GM21360 (cell line): ENCODE results near the gene ABCD1.
"Not testable (repeated sequence)": the region's sequence is repeated elsewhere in the genome, so short reads cannot be mapped to it uniquely, and the experiment has no call there.

Source experiments
- ATAC-seq: cut with Tn5 transposase; IDR thresholded peaks from one replicate; pipeline ENCODE4 v1.9.1; 2021; ENCODE audit warnings: mild to moderate bottlenecking, moderate library complexity; ENCODE audit not compliant: unreplicated experiment

The ABCD1 gene

GRCh38 chrX:153706799-153707198, 17.9 kb upstream of the ABCD1 start:
- no peak for ATAC-seq

DNA sequence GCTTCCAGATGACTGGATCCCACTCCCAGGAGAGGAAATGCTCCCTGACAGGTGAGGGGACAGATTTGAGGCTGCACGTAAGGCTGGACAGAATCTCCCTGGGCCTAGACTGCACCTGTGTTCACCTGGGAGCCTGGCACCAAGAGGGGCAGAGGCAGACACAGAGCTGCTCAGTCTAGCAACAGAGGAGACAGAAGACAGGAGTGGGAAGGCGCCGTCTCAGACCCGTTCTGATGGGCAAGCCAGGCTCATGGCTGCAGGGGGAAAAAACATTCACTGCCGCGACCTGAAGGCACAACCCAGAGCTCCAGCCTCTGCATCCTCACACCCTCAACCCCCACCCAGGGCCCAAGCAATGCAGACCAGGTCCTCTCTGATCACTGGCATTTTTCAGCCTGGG, 17.2 kb upstream of the ABCD1 start:
- no peak for ATAC-seq

GRCh38 chrX:153708415-153708814, 16.2 kb upstream of the ABCD1 start:
- no peak for ATAC-seq

DNA sequence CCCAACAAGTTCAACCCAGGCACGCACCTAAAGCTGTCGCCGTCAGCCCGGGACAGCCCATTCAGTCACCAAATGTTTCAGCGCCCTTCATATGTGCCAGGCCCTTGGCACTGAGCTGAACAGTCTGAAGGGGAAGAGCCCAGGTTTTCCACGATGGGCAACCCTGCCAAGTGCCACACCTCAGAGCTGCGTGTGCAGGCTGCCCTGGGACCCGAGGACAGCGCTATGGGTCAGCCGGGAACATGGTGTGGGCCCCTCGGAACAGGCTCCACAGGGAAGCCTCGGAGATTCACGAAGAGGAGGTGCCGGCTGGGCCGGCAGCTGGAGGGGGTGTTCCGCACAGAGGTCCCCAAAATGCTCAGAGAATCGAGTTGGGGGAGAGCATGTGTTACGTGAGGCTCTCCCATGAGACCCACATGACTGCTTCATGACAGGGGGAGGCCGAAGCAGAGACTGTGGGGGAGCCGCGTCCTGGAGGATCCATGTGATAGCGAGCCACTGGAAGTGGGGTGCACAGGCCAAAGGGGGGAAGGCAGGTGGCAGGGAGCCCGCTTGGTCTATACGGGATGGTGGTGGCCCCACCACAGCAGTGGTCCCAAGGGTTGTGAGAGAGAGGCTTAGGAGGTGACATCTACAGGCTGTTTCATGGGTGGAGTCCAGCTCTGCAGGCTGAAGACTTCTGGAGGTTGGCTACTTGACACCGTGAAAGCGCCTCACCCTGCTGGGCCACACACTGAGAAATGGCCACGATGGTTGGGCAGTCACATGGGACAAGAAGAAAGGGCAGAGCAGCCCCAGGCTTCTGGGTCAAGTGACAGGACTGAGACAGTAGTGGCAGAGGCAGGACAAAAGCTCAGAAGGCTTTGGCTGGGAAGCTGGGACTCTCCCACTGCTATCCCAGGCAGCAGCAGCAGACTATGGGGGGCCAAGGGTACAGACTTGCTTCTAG, 14.7 kb upstream of the ABCD1 start:
- ATAC-seq = no peak

DNA sequence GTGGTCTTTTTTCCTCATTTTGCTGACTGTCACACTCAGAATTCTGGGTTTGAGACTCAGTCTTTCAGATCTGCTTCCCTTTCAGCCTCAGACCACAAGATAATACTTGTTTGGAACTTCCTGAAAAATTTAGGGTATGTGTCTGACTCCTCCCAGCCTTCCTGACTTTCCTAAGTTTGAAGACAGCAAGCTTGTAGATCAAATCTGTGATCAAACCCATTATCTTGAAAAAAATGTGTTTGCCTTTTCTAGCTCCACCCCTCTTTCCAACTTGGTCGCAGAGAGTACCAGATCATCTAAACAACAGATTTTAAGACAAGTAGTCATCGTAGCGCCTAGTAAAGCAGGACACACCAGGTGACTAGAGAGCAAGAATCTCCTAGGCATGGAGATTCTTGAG, 10.4 kb upstream of the ABCD1 start:
- ATAC-seq = no peak

GRCh38 chrX:153717445-153717844, 7.2 kb upstream of the ABCD1 start:
- ATAC-seq = no peak

- no peak for ATAC-seq
Observed at GRCh38 chrX:153719238-153719637, 5.4 kb upstream of the ABCD1 start.

DNA sequence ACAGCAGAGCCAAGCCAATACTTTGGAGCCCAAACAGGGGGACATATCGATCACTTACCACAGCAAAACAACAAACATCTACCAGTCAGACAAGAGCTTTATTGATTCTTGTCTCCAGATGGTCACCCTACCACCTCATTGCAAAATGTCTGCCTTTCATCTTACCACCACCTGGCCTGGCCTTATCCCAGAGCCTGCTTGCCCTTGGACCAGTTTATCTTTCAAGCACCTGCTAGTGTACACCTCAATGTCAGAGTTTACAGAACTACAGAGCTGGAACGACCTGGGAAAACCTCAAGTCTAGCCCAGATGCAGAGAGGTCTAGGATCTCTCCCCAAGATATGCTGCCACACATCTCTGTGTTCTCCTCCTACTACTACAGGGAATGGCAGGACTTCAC, 5.0 kb upstream of the ABCD1 start:
- ATAC-seq = no peak

- ATAC-seq = no peak
Observed at GRCh38 chrX:153722704-153723350, 1.8 kb upstream of the ABCD1 start.

GRCh38 chrX:153723351-153724251, 1.1 kb upstream of the ABCD1 start:
- ATAC-seq = peak; percentile 23

DNA sequence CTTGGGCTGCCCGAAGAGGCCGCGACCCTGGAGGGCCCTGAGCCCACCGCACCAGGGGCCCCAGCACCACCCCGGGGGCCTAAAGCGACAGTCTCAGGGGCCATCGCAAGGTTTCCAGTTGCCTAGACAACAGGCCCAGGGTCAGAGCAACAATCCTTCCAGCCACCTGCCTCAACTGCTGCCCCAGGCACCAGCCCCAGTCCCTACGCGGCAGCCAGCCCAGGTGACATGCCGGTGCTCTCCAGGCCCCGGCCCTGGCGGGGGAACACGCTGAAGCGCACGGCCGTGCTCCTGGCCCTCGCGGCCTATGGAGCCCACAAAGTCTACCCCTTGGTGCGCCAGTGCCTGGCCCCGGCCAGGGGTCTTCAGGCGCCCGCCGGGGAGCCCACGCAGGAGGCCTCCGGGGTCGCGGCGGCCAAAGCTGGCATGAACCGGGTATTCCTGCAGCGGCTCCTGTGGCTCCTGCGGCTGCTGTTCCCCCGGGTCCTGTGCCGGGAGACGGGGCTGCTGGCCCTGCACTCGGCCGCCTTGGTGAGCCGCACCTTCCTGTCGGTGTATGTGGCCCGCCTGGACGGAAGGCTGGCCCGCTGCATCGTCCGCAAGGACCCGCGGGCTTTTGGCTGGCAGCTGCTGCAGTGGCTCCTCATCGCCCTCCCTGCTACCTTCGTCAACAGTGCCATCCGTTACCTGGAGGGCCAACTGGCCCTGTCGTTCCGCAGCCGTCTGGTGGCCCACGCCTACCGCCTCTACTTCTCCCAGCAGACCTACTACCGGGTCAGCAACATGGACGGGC, 579 bp downstream of the ABCD1 start:
- peak; percentile 0 for ATAC-seq

DNA sequence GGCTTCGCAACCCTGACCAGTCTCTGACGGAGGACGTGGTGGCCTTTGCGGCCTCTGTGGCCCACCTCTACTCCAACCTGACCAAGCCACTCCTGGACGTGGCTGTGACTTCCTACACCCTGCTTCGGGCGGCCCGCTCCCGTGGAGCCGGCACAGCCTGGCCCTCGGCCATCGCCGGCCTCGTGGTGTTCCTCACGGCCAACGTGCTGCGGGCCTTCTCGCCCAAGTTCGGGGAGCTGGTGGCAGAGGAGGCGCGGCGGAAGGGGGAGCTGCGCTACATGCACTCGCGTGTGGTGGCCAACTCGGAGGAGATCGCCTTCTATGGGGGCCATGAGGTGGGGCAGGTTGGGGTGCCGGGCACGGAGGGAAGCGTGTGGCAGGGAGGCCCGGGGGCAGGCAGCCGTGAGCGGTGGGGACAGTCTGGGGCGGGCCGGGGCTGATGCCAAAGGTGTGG, 1.2 kb downstream of the ABCD1 start:
- no peak for ATAC-seq

- ATAC-seq = peak; percentile 34
Observed at GRCh38 chrX:153726286-153727122, 1.8 kb downstream of the ABCD1 start.

DNA sequence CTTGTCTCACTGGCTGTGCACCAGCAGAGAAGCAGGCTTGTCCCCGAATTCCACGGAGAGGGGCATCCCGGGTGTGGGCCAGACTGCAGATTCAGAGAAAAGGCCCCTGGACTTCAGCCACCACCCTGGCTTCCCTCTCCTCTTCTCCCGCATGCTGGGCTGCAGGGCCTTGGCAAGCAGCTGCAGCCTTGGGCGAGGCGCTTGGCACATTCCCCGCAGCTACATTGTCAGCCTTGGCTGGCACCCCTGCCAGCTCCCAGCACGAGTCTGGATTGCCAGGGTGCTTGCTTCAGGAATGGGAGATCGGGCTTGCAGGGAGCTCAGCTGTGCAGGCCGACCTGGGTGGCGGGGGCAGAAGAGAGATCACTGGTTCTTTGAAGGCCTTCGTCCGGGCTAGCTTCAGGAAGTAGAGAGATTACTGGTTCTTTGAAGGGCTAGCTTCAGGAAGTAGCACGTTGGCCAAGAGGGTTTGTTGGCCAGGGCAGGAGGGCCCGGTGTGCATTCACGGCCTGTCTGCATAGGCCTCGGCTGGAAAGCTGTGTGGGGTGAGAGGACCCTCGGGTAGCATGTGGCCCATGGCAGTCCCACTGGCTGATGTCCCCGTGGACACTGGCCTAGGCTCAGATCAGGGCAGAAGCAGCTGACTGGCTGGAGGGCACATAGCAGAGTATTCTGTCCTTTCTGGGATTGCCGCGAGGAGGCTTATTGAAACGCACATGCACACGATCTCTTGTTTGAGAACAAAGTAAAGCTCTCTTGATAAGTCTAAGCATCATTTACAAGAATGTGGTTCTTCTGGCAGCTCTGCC, 2.7 kb downstream of the ABCD1 start:
- no peak for ATAC-seq

DNA sequence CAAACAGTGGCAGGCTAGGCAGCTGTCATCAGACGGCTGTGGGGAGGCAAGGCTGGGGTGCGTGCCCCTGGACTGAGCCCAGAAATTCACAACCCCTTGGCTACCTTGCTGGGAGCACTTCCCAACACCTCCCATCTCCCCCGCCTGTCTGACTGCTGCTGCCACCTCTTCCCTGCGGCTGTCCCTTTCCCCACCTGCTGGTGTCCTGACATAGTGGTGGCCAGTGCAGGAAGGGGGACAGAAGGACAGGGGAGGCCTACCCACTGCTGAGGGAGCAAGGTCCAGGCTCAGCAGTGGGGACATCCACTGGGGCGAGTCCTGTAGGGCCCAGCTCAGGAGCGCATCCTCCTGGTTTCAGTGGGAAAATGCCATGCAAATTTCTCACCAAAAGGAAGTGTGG, 3.4 kb downstream of the ABCD1 start:
- no peak for ATAC-seq

- ATAC-seq = no peak
Observed at GRCh38 chrX:153728951-153729631, 4.4 kb downstream of the ABCD1 start.

GRCh38 chrX:153730115-153730514, 5.5 kb downstream of the ABCD1 start:
- ATAC-seq = not testable (repeated sequence)
